HFF-Myc (cell line): ENCODE measurements around the gene TSC22D3.

Experiments
- DNase-seq: peaks from one replicate; pipeline ENCODE4 v3.0.0-alpha.2; 2011; ENCODE audit warnings: low read depth; ENCODE audit errors: extremely low read depth
- H3K4me3 ChIP-seq: replicated peaks from 2 replicates; pipeline ENCODE4 v1.5.1; 2011; ENCODE audit warnings: low read depth, mild to moderate bottlenecking, control low read depth, low read length
- TF ChIP-seq, protein P1 (sequence below): IDR thresholded peaks from 2 replicates; pipeline ENCODE4 v1.5.1; 2012; ENCODE audit warnings: mild to moderate bottlenecking, low read depth, low read length, control low read depth; ENCODE audit errors: missing control alignments

TSC22D3 gene

DNA sequence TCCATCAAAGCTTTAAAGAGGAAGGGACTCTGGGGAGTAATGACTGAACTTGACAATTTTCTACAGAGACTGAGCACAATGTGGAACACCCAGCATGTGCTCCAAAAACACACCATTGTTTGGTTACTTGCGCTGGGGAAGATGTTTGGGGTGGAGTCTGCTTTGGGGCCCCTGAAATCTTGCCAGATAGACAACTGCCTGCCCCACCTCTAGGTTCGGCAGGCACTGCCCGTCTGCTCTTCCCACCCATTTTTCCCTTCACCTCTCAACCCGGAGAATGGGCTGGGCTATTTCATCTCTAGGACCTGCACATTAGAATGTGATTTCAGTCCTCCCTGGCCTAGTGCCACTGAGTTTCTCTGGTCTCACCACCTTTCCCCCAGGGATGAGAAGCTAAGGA is 41.9 kb downstream of the TSC22D3 start:
- H3K4me3 ChIP-seq, result no peak overlapping the region
- TF ChIP-seq, protein P1, sequence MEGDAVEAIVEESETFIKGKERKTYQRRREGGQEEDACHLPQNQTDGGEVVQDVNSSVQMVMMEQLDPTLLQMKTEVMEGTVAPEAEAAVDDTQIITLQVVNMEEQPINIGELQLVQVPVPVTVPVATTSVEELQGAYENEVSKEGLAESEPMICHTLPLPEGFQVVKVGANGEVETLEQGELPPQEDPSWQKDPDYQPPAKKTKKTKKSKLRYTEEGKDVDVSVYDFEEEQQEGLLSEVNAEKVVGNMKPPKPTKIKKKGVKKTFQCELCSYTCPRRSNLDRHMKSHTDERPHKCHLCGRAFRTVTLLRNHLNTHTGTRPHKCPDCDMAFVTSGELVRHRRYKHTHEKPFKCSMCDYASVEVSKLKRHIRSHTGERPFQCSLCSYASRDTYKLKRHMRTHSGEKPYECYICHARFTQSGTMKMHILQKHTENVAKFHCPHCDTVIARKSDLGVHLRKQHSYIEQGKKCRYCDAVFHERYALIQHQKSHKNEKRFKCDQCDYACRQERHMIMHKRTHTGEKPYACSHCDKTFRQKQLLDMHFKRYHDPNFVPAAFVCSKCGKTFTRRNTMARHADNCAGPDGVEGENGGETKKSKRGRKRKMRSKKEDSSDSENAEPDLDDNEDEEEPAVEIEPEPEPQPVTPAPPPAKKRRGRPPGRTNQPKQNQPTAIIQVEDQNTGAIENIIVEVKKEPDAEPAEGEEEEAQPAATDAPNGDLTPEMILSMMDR, result no peak
- no peak for DNase-seq

DNA sequence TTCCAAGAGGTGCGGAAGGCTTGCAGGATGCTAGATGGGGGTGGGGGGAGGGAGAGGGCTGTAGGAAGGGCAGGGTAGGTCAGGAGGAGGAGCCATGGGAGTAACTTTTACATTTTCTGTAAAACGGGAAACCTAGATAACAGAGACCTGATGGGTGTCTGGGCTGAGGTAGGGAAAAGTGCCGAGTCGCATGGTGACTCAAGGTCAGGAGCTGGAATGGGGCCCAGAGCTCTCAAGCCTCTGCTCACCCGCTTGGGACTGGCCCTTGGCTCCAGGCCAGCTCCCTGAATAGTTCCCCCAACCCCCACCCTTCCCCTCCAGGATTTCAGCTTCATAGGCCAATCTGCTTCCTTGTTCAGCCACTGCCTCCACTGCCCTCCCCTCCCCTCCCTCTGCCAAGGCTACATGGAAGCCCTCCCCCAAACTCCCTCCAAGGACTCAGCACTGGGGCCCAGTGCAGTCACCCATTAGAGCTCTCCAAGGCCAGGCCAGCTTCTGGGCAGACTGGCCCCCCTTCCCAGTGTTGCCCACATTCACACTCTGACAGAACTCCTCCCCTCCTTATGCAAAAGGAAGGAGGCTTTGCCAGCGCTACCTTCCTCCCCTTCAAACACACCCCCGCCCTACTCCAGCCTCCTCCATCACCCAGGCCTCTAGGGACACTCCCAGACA is 43.6 kb downstream of the TSC22D3 start:
- no peak for DNase-seq

DNA sequence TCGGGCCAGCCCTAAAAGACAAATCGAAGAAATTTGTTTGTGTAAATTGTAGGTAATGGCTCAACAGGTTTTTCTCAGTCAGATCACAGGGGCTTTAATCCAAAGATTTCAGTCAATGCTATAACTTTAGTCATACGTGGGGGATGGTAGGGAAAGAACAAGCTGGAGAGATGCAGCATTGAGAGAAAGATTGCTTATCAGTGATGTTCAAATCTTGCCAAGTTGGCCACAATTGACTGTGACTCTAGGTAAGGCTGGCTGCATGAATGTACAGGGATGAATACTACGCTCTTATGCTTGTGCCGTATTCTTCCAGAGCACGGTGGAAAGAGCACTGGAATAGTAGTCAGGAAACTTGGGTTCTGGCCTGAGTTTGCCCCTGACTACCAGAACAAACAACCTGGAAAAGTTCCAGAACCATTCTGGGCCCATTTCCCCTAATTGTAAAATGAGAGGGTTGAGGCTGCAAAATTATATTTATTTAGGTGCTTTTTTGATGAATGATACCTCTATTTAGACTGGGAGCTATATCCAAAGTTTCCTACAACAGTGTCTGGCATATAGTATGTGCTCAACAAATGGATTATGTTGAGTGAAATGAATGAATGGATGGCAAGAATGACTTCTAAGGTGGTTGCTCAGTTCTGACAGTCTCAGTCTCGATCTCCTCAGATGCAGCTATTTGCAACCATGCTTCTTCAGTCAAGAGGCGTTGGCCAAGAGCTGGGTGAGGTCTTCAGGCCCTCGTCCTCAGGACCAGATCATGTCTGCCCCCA is 44.4 kb downstream of the TSC22D3 start:
- TF ChIP-seq, protein P1, result no peak
- no peak overlapping the region for H3K4me3 ChIP-seq
- no peak for DNase-seq

More for the DNA sequence above, 43.6 kb downstream of the TSC22D3 start:
- TF ChIP-seq, protein P1, result no peak
- no peak overlapping the region for H3K4me3 ChIP-seq

DNA sequence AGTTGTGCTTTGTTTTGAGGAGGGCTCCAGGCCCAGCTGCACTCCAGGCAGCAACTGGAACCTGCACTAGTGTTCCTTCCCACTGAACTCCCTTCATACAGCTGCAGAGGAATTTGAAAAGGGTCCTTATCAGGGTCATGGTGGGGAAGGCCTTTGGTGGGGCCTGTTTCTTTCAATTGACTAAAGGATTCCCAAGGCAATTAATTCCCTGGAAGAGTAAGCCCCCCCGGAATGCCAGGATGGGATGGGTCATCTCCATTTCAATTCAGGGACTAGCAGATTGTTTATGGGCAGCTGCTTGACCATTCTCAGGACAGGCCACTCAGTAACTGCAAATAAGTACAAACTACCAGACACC is 45.3 kb downstream of the TSC22D3 start:
- TF ChIP-seq, protein P1, result no peak
- no peak for DNase-seq
- H3K4me3 ChIP-seq, result no peak overlapping the region

DNA sequence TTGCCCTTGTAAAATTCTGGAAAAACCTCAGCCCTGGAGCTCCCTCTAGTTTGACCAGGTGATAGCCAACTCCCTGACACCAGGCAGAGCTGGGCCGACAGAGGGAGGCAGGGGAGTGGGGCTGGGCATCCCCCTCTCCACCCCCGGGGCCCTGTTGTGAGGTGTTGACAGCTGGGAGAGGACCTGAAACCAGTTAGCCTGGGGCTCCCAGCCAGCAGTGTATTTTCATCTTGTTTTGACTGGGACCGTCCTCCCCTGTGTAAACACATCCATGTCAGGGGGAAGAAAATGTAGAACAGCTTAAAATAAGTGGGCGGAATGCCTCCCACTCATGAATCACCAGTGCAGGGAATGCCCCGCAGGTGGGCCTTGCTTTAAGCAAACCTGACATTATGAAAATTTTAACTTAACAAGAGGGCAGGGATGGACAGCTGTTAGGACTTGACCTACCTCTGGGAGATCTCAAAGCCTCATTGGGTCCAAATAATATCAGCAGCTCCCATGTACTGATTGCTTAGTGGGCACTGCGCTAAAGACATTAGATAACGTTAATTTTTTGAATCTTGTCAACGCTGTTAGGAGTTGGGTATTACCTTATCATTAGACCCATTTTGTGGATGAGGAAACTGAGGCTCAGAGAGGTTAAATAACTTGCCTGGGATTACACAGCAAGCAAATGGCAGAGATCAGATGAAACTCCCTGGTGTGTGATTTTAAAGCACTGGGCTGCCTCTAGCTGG is 45.9 kb downstream of the TSC22D3 start:
- no peak for DNase-seq
- H3K4me3 ChIP-seq, result no peak overlapping the region
- TF ChIP-seq, protein P1, result no peak

DNA sequence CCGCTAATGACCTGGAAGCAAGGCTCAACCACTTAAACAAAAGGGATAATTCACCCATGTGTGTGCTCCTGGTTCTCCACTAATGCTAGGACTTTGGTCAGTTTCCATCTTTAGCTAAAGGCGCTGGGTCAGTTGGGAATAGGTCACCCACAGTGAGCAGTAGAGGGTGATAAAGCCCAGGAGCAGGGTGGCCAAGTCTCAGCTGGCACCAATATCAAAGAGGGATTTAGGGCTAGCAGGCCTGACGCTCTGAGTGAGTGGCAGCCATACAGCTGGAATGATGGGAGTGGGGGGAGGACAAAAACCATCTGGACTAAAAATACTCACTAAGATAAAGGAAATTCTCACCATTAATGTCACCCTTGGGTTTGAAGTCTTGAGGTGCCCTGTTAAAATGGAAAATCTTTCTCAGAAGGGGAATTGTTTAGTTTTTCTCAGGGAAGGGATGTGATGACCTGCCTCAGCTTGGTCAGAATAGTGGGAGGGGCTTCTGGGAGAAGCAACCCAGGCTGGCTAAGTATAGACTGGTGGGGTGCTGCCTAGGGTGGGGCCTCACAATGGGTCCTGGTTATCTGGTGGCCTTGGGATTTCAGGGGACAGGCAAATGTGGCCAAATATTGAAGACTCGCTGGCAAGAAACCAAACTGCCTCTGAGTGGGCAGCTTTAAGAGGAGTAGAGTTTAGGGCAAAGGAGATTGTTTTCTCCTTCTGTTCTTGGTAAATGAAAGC is 47.1 kb downstream of the TSC22D3 start:
- TF ChIP-seq, protein P1, result no peak
- DNase-seq, result no peak

More for the DNA sequence above, 47.1 kb downstream of the TSC22D3 start:
- H3K4me3 ChIP-seq, result no peak overlapping the region
